ENCODE measurements around the gene PRLH. TPM values are rescaled to one million over a fixed set of nuclear protein-coding genes. Genes with fewer than 3 reads are reported as not detected.
A peak's percentile ranks its signal among the peaks of the same experiment; 100 is the strongest.

PRLH gene
- total RNA-seq, 1 donor = not detected

- TF ChIP-seq CTCF (IDR thresholded peaks at IDR 0.05; ENCODE audit: insufficient read depth, low read length) = no peak
- no peak for DNase-seq (ENCODE audit: low read depth)
- no peak overlapping the region for H3K4me3 ChIP-seq (ENCODE audit: low read depth, low read length)
Measured at GRCh38 chr2:237561221-237561620, 5.2 kb upstream of the PRLH start.

GRCh38 chr2:237563816-237564215 lies 2.6 kb upstream of the PRLH start:
- no peak overlapping the region for H3K4me3 ChIP-seq (ENCODE audit: low read depth, low read length)
- no peak for TF ChIP-seq CTCF (IDR thresholded peaks at IDR 0.05; ENCODE audit: insufficient read depth, low read length)
- peak; percentile 9 for DNase-seq (ENCODE audit: low read depth)

GRCh38 chr2:237564526-237565131 lies 1.7 kb upstream of the PRLH start:
- no peak overlapping the region for H3K4me3 ChIP-seq (ENCODE audit: low read depth, low read length)
- no peak for TF ChIP-seq CTCF (IDR thresholded peaks at IDR 0.05; ENCODE audit: insufficient read depth, low read length)
- DNase-seq (ENCODE audit: low read depth) = no peak

GRCh38 chr2:237565974-237566373 lies 400 bp upstream of the PRLH start:
- no peak overlapping the region for H3K4me3 ChIP-seq (ENCODE audit: low read depth, low read length)
- TF ChIP-seq CTCF (IDR thresholded peaks at IDR 0.05; ENCODE audit: insufficient read depth, low read length) = no peak
- no peak for DNase-seq (ENCODE audit: low read depth)

- TF ChIP-seq CTCF (IDR thresholded peaks at IDR 0.05; ENCODE audit: insufficient read depth, low read length) = no peak
- H3K4me3 ChIP-seq (ENCODE audit: low read depth, low read length) = no peak overlapping the region
- DNase-seq (ENCODE audit: low read depth) = no peak
Measured at GRCh38 chr2:237567276-237568029, 1.1 kb downstream of the PRLH start.

- no peak overlapping the region for H3K4me3 ChIP-seq (ENCODE audit: low read depth, low read length)
- no peak for DNase-seq (ENCODE audit: low read depth)
- no peak for TF ChIP-seq CTCF (IDR thresholded peaks at IDR 0.05; ENCODE audit: insufficient read depth, low read length)
Measured at GRCh38 chr2:237568121-237568660, 1.8 kb downstream of the PRLH start.

Measured in fibroblast of the aortic adventitia (primary cell).